Nephron progenitor cell (in vitro differentiated cells): ENCODE measurements around the gene WDR18.

Experiments used
- DNase-seq: peaks from one replicate; pipeline ENCODE4 v3.0.0; 2021
- H3K27ac Mint-ChIP-seq: 2 replicates; pipeline ENCODE4 v1.8.0; 2021; ENCODE audit warnings: mild to moderate bottlenecking, moderate library complexity, mixed read lengths
- H3K27me3 Mint-ChIP-seq: 2 replicates; pipeline ENCODE4 v1.8.0; 2021; ENCODE audit warnings: mild to moderate bottlenecking, low read depth, mixed read lengths; ENCODE audit not compliant: poor library complexity
- H3K36me3 Mint-ChIP-seq: 2 replicates; pipeline ENCODE4 v1.8.0; 2021; ENCODE audit warnings: low read depth, mixed read lengths
- H3K4me1 Mint-ChIP-seq: 2 replicates; pipeline ENCODE4 v1.8.0; 2021; ENCODE audit warnings: mixed read lengths
- H3K4me3 Mint-ChIP-seq: 2 replicates; pipeline ENCODE4 v1.8.0; 2021; ENCODE audit warnings: mild to moderate bottlenecking, moderate library complexity, mixed read lengths
- H3K9me3 Mint-ChIP-seq: 2 replicates; pipeline ENCODE4 v1.8.0; 2021; ENCODE audit warnings: mild to moderate bottlenecking, moderate library complexity, mixed read lengths
- CTCF ChIP-seq: fragments of 200-600 bp; sonication (generic); IDR thresholded peaks from 2 replicates; pipeline ENCODE4 v1.5.0; 2021; ENCODE audit warnings: antibody characterized with exemption

WDR18 gene

GRCh38 chr19:1000095-1000494, 15.9 kb downstream of the WDR18 start, which contains the start of gene GRIN3B:
TSS of gene GRIN3B (plus strand) at chr19:1000419. CDS start at chr19:1000438, 19 bp downstream.
- peak; percentile 50 for TF ChIP-seq CTCF
- Mint-ChIP-seq H3K4me3 (peak within 1 kb of the TSS; percentile 70), H3K27ac (no peak within 1 kb of the TSS), H3K4me1 (peaks cover 17% of the 10 kb centered on the region), H3K36me3 (no peaks in the 10 kb centered on the region), H3K27me3 (peaks cover 64% of the 10 kb centered on the region), H3K9me3 (no peaks in the 10 kb centered on the region)
- DNase-seq = peak; percentile 84

GRCh38 chr19:1000591-1001537, 16.7 kb downstream of the WDR18 start:
- DNase-seq = peak; percentile 61
- peaks cover 59% of the 10 kb centered on the region for H3K27me3 Mint-ChIP-seq
- H3K4me1 Mint-ChIP-seq = peaks cover 17% of the 10 kb centered on the region
- H3K36me3 Mint-ChIP-seq = no peaks in the 10 kb centered on the region
- no peaks in the 10 kb centered on the region for H3K9me3 Mint-ChIP-seq
- no peak overlapping the region for H3K27ac Mint-ChIP-seq
- no peak for TF ChIP-seq CTCF
- peak overlapping the region; percentile 68 for H3K4me3 Mint-ChIP-seq

GRCh38 chr19:1001538-1002166, 17.5 kb downstream of the WDR18 start:
- Mint-ChIP-seq H3K9me3 (no peaks in the 10 kb centered on the region), H3K4me1 (peaks cover 17% of the 10 kb centered on the region), H3K27me3 (peaks cover 51% of the 10 kb centered on the region), H3K27ac (no peak overlapping the region), H3K36me3 (peaks cover 3% of the 10 kb centered on the region), H3K4me3 (peak overlapping the region; percentile 68)
- DNase-seq = peak; percentile 82
- TF ChIP-seq CTCF = peak; percentile 94

GRCh38 chr19:1002600-1002999, 18.5 kb downstream of the WDR18 start:
- Mint-ChIP-seq H3K9me3 (no peaks in the 10 kb centered on the region), H3K36me3 (peaks cover 8% of the 10 kb centered on the region), H3K27ac (no peak overlapping the region), H3K27me3 (peaks cover 41% of the 10 kb centered on the region), H3K4me1 (peaks cover 16% of the 10 kb centered on the region), H3K4me3 (no peak overlapping the region)
- TF ChIP-seq CTCF = no peak
- DNase-seq = no peak

GRCh38 chr19:1003283-1003682, 19.1 kb downstream of the WDR18 start:
- TF ChIP-seq CTCF = no peak
- no peak for DNase-seq
- peaks cover 8% of the 10 kb centered on the region for H3K36me3 Mint-ChIP-seq
- peaks cover 9% of the 10 kb centered on the region for H3K4me1 Mint-ChIP-seq
- no peaks in the 10 kb centered on the region for H3K9me3 Mint-ChIP-seq
- peaks cover 34% of the 10 kb centered on the region for H3K27me3 Mint-ChIP-seq
- H3K27ac Mint-ChIP-seq = no peak overlapping the region
- no peak overlapping the region for H3K4me3 Mint-ChIP-seq
